ENCODE measurements around the gene COL25A1. TPM values are rescaled to one million over a fixed set of nuclear protein-coding genes. Genes with fewer than 3 reads are reported as not detected.

COL25A1 gene
- total RNA-seq, 2 donors from 2014 or later: 4.0 to 6.2 TPM

DNA sequence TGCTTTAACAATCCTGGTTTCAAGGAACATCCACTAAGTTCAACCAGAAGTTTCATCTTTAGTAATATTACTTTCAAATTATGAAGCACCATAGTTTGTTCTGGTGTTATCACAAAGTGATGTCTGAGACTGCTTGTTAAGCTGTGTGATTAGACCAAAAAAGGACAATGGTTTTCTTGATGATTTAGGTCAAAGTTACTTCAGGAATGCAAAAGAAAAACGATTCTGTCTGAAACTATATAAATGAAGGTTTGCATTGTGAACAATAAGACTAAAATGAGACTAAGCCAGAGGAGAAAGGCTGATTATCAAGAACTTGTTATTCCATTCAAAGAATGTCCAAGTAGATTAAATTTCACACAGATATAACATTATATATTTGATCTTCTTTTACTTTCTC lies 417.2 kb downstream of the COL25A1 start:
- no peak overlapping the region for H3K27ac Mint-ChIP-seq
- TF ChIP-seq, protein P1, sequence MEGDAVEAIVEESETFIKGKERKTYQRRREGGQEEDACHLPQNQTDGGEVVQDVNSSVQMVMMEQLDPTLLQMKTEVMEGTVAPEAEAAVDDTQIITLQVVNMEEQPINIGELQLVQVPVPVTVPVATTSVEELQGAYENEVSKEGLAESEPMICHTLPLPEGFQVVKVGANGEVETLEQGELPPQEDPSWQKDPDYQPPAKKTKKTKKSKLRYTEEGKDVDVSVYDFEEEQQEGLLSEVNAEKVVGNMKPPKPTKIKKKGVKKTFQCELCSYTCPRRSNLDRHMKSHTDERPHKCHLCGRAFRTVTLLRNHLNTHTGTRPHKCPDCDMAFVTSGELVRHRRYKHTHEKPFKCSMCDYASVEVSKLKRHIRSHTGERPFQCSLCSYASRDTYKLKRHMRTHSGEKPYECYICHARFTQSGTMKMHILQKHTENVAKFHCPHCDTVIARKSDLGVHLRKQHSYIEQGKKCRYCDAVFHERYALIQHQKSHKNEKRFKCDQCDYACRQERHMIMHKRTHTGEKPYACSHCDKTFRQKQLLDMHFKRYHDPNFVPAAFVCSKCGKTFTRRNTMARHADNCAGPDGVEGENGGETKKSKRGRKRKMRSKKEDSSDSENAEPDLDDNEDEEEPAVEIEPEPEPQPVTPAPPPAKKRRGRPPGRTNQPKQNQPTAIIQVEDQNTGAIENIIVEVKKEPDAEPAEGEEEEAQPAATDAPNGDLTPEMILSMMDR (conservative IDR thresholded peaks at IDR 0.05): no peak
- no peak overlapping the region for H3K27ac ChIP-seq (ENCODE audit: low read depth, low read length)
- no peaks in the 10 kb centered on the region for H3K27me3 ChIP-seq (ENCODE audit: control insufficient read depth, insufficient read depth, low read length, poor library complexity, severe bottlenecking)
- peaks cover 6% of the 10 kb centered on the region for H3K4me1 Mint-ChIP-seq
- no peaks in the 10 kb centered on the region for H3K27me3 Mint-ChIP-seq (ENCODE audit: insufficient read depth)
- H3K9me3 ChIP-seq (ENCODE audit: control insufficient read depth, low read length): no peaks in the 10 kb centered on the region
- H3K4me3 ChIP-seq (ENCODE audit: low read length): no peak overlapping the region
- no peaks in the 10 kb centered on the region for H3K9me3 Mint-ChIP-seq
- 60 to 65% methylated on average over 1 of the region's 1 CpG for WGBS, 2 experiments (ENCODE audit: insufficient coverage in 1 of 2, insufficient read length in 1 of 2)
- no peak overlapping the region for H3K4me3 Mint-ChIP-seq
- DNase-seq: no peak
- no peaks in the 10 kb centered on the region for H3K36me3 ChIP-seq (ENCODE audit: control insufficient read depth, insufficient read depth, low read length)
- H3K9ac ChIP-seq (ENCODE audit: extremely low read depth, low read length, poor library complexity, severe bottlenecking): no peak overlapping the region
- no peaks in the 10 kb centered on the region for H3K36me3 Mint-ChIP-seq (ENCODE audit: low read depth)
- H3K4me1 ChIP-seq (ENCODE audit: control insufficient read depth, insufficient read depth, low read length): peaks cover 2% of the 10 kb centered on the region

DNA sequence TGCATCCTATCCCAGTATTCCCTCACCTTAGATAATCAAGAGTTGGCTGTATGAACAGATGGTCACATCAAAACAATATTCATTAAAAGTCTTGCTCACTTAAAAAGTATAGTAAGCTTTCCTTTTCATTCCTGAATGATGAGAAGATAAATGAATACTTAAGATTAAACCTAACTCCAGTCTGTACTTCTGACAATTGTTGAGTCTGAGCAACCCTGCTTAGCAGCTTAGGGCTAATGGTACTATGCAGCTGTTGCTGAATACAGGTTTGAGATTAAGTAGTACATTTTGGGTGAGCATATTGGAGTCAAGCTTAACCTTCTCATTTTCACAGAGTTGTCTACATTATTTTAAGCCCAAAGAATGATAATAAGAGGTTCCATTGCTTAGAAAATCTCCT lies 417.9 kb downstream of the COL25A1 start:
- Histone ChIP-seq H3K27ac (ENCODE audit: low read depth, low read length) (no peak overlapping the region), H3K4me1 (ENCODE audit: control insufficient read depth, insufficient read depth, low read length) (peaks cover 2% of the 10 kb centered on the region), H3K9me3 (ENCODE audit: control insufficient read depth, low read length) (no peaks in the 10 kb centered on the region), H3K9ac (ENCODE audit: extremely low read depth, low read length, poor library complexity, severe bottlenecking) (no peak overlapping the region), H3K36me3 (ENCODE audit: control insufficient read depth, insufficient read depth, low read length) (no peaks in the 10 kb centered on the region), H3K27me3 (ENCODE audit: control insufficient read depth, insufficient read depth, low read length, poor library complexity, severe bottlenecking) (no peaks in the 10 kb centered on the region), H3K4me3 (ENCODE audit: low read length) (no peak overlapping the region)
- H3K27me3 Mint-ChIP-seq (ENCODE audit: insufficient read depth): no peaks in the 10 kb centered on the region
- TF ChIP-seq, protein P1 (conservative IDR thresholded peaks at IDR 0.05): no peak
- no peak for DNase-seq
- peaks cover 6% of the 10 kb centered on the region for H3K4me1 Mint-ChIP-seq
- H3K36me3 Mint-ChIP-seq (ENCODE audit: low read depth): no peaks in the 10 kb centered on the region
- no peak overlapping the region for H3K4me3 Mint-ChIP-seq
- H3K27ac Mint-ChIP-seq: no peak overlapping the region
- H3K9me3 Mint-ChIP-seq: no peaks in the 10 kb centered on the region

GRCh38 chr4:108881986-108882385 lies 420.5 kb downstream of the COL25A1 start:
- Histone ChIP-seq H3K27me3 (ENCODE audit: control insufficient read depth, insufficient read depth, low read length, poor library complexity, severe bottlenecking) (no peaks in the 10 kb centered on the region), H3K9me3 (ENCODE audit: control insufficient read depth, low read length) (no peaks in the 10 kb centered on the region), H3K4me1 (ENCODE audit: control insufficient read depth, insufficient read depth, low read length) (peaks cover 7% of the 10 kb centered on the region), H3K9ac (ENCODE audit: extremely low read depth, low read length, poor library complexity, severe bottlenecking) (no peak overlapping the region), H3K27ac (ENCODE audit: low read depth, low read length) (no peak overlapping the region), H3K36me3 (ENCODE audit: control insufficient read depth, insufficient read depth, low read length) (no peaks in the 10 kb centered on the region), H3K4me3 (ENCODE audit: low read length) (no peak overlapping the region)
- no peaks in the 10 kb centered on the region for H3K27me3 Mint-ChIP-seq (ENCODE audit: insufficient read depth)
- H3K4me1 Mint-ChIP-seq: peaks cover 27% of the 10 kb centered on the region
- H3K4me3 Mint-ChIP-seq: no peak overlapping the region
- H3K27ac Mint-ChIP-seq: no peak overlapping the region
- H3K36me3 Mint-ChIP-seq (ENCODE audit: low read depth): no peaks in the 10 kb centered on the region
- TF ChIP-seq, protein P1 (conservative IDR thresholded peaks at IDR 0.05): no peak
- no peak for DNase-seq
- H3K9me3 Mint-ChIP-seq: no peaks in the 10 kb centered on the region
- WGBS, 2 experiments (ENCODE audit: insufficient coverage in 1 of 2, insufficient read length in 1 of 2): 89% methylated on average over 4 of the region's 4 CpGs; no CpG with 5 or more reads in 1 of the 2 experiments

All from endodermal cell (in vitro differentiated cells).